ENCODE data around the gene RYR2.
A peak's percentile ranks its signal among the peaks of the same experiment; 100 is the strongest.
"Not testable (repeated sequence)": the region's sequence is repeated elsewhere in the genome, so short reads cannot be mapped to it uniquely, and the experiment has no call there.

Gene RYR2

GRCh38 chr1:237799762-237800474, 757.9 kb downstream of the RYR2 start:
- no peak overlapping the region for H3K4me3 ChIP-seq (ENCODE audit: low read depth, low read length)
- TF ChIP-seq CTCF (IDR thresholded peaks at IDR 0.05; ENCODE audit: low read depth, low read length) = 0 out of 2 replicates have a peak, but pooled peaks have one; percentile 12

GRCh38 chr1:237804516-237804915, 762.5 kb downstream of the RYR2 start:
- no peak for TF ChIP-seq CTCF (IDR thresholded peaks at IDR 0.05; ENCODE audit: low read depth, low read length)
- H3K4me3 ChIP-seq (ENCODE audit: low read depth, low read length) = no peak overlapping the region

- H3K4me3 ChIP-seq (ENCODE audit: low read depth, low read length) = no peak overlapping the region
- no peak for TF ChIP-seq CTCF (IDR thresholded peaks at IDR 0.05; ENCODE audit: low read depth, low read length)
Observed at GRCh38 chr1:237809099-237809498, 767.1 kb downstream of the RYR2 start.

GRCh38 chr1:237811633-237812032, 769.6 kb downstream of the RYR2 start:
- H3K4me3 ChIP-seq (ENCODE audit: low read depth, low read length) = no peak overlapping the region
- TF ChIP-seq CTCF (IDR thresholded peaks at IDR 0.05; ENCODE audit: low read depth, low read length) = no peak

- H3K4me3 ChIP-seq (ENCODE audit: low read depth, low read length) = no peak overlapping the region
- TF ChIP-seq CTCF (IDR thresholded peaks at IDR 0.05; ENCODE audit: low read depth, low read length) = no peak
Observed at GRCh38 chr1:237812061-237812460, 770.1 kb downstream of the RYR2 start.

GRCh38 chr1:237814319-237814924, 772.4 kb downstream of the RYR2 start:
- TF ChIP-seq CTCF (IDR thresholded peaks at IDR 0.05; ENCODE audit: low read depth, low read length) = peak; percentile 34; the same call in 1 of the 2 replicates
- no peak overlapping the region for H3K4me3 ChIP-seq (ENCODE audit: low read depth, low read length)

- TF ChIP-seq CTCF (IDR thresholded peaks at IDR 0.05; ENCODE audit: low read depth, low read length) = no peak
- H3K4me3 ChIP-seq (ENCODE audit: low read depth, low read length) = no peak overlapping the region
Observed at GRCh38 chr1:237817277-237817676, 775.3 kb downstream of the RYR2 start.

GRCh38 chr1:237820634-237821033, 778.6 kb downstream of the RYR2 start:
- H3K4me3 ChIP-seq (ENCODE audit: low read depth, low read length) = not testable (repeated sequence)
